ENCODE measurements around the gene FAM156B.
"Not testable (repeated sequence)": the region's sequence is repeated elsewhere in the genome, so short reads cannot be mapped to it uniquely, and the experiment has no call there.

FAM156B gene

GRCh38 chrX:52947501-52947900 is 50.4 kb downstream of the FAM156B start:
- not testable (repeated sequence) for H3K27ac ChIP-seq

GRCh38 chrX:52948265-52948664 is 51.1 kb downstream of the FAM156B start:
- H3K27ac ChIP-seq = not testable (repeated sequence)

GRCh38 chrX:52949325-52949724 is 52.2 kb downstream of the FAM156B start:
- H3K27ac ChIP-seq = not testable (repeated sequence)

GRCh38 chrX:52949884-52950283 is 52.8 kb downstream of the FAM156B start:
- not testable (repeated sequence) for H3K27ac ChIP-seq
